Panc1 (cell line): ENCODE data around the gene PKP4. TPM values are rescaled to one million over a fixed set of nuclear protein-coding genes. Genes with fewer than 3 reads are reported as not detected.

Source experiments
- ATAC-seq: fragments of 200-7000 bp; cut with Tn5 transposase; 2 replicates; pipeline ENCODE4 v1.9.1; 2020; ENCODE audit warnings: mild to moderate bottlenecking, moderate library complexity
- BruUV-seq: library from RNA; stranded (reverse); fragments of 400-500 nt; replicated peaks from 2 replicates; lab custom pipeline; 2021; lab: Mats Ljungman, UMichigan
- CTCF ChIA-PET: fragments of 300-600 bp; sonication (Branson Sonifier 250); formaldehyde crosslinking; loops from one replicate; lab custom pipeline; 2022; ENCODE audit warnings: antibody characterized with exemption; lab: Charles Lee
- POLR2A ChIA-PET: fragments of 300-600 bp; sonication (Branson Sonifier 250); formaldehyde crosslinking; loops from one replicate; lab custom pipeline; 2022; ENCODE audit warnings: antibody characterized with exemption; lab: Charles Lee
- DNase-seq: peaks from one replicate; pipeline ENCODE4 v3.0.0-alpha.2; 2010; ENCODE audit warnings: low read depth, low spot score
- H3K27ac ChIP-seq: 2 replicates; pipeline ENCODE4 v1.5.1; 2011; ENCODE audit warnings: mild to moderate bottlenecking, low read length, inconsistent platforms
- H3K27me3 ChIP-seq: fragments of 200-500 bp; sonication (Bioruptor generic); 2 replicates; pipeline ENCODE4 v1.6.0; 2014; ENCODE audit warnings: low read length, inconsistent platforms; ENCODE audit not compliant: control insufficient read depth, insufficient read depth
- H3K36me3 ChIP-seq: fragments of 200-500 bp; sonication (Bioruptor generic); 2 replicates; pipeline ENCODE4 v1.5.1; 2014; ENCODE audit warnings: inconsistent platforms, mild to moderate bottlenecking, low read length, moderate library complexity; ENCODE audit not compliant: control insufficient read depth, insufficient read depth
- H3K4me1 ChIP-seq: 2 replicates; pipeline ENCODE4 v1.5.1; 2011; ENCODE audit warnings: inconsistent platforms, mild to moderate bottlenecking, low read length, moderate library complexity; ENCODE audit not compliant: control insufficient read depth, insufficient read depth
- H3K4me3 ChIP-seq, 2 experiments: 2 replicates each; pipeline ENCODE4 v1.5.1; 2011 to 2012; ENCODE audit warnings: low read depth in 2 of 2, low read length in 2 of 2, mild to moderate bottlenecking in 2 of 2, inconsistent platforms in 1 of 2, moderate library complexity in 1 of 2
- H3K9me3 ChIP-seq: fragments of 200-500 bp; sonication (Bioruptor generic); 2 replicates; pipeline ENCODE4 v1.5.1; 2014; ENCODE audit warnings: low read depth, mild to moderate bottlenecking, inconsistent platforms, low read length, moderate library complexity; ENCODE audit not compliant: control insufficient read depth, insufficient read depth
- POLR2AphosphoS5 ChIP-seq: IDR thresholded peaks from 2 replicates; pipeline ENCODE4 v1.6.1; 2012; ENCODE audit warnings: mild to moderate bottlenecking, low read depth, low read length, moderate library complexity
- SIN3A ChIP-seq: IDR thresholded peaks from 2 replicates; pipeline ENCODE4 v1.6.1; 2012; ENCODE audit warnings: low read depth, mild to moderate bottlenecking, low read length, moderate library complexity, borderline replicate concordance; ENCODE audit not compliant: insufficient read depth
- TCF7L2 ChIP-seq: IDR thresholded peaks from 2 replicates; pipeline ENCODE4 v1.6.1; 2011; ENCODE audit warnings: mild to moderate bottlenecking, low read depth, low read length, inconsistent platforms
- in situ Hi-C: cut with HindIII; loops from 2 replicates; pipeline ENCODE4 v1.10.0; 2016; ENCODE audit warnings: low sequenced_read_pairs, low pct_unique_long_range_greater_than_20kb
- intact Hi-C: fragments of 100-400 bp; cut with micrococcal nuclease; formaldehyde crosslinking; loops from one replicate; pipeline ENCODE4 v1.10.0; 2022; ENCODE audit not compliant: unreplicated experiment
- total RNA-seq: library from RNA; stranded (reverse); gene quantifications from one replicate; pipeline ENCODE4 v1.2.1, GENCODE V29; 2021; ENCODE audit not compliant: unreplicated experiment
- TF ChIP-seq, protein P1 (sequence below), 2 experiments: IDR thresholded peaks; 2 replicates each; pipeline ENCODE4 v1.6.1; 2011 to 2012; ENCODE audit warnings: low read depth in 2 of 2, control low read depth in 1 of 2, low read length in 1 of 2, mild to moderate bottlenecking in 1 of 2, moderate library complexity in 1 of 2; ENCODE audit not compliant: insufficient read depth in 1 of 2
- TF ChIP-seq, protein P2 (sequence below): fragments of 450-650 bp; IDR thresholded peaks from 2 replicates; pipeline ENCODE4 v1.5.1; 2017; ENCODE audit warnings: mild to moderate bottlenecking

The PKP4 gene
- total RNA-seq, 1 experiment from 2014 or later = 81.7 TPM

DNA sequence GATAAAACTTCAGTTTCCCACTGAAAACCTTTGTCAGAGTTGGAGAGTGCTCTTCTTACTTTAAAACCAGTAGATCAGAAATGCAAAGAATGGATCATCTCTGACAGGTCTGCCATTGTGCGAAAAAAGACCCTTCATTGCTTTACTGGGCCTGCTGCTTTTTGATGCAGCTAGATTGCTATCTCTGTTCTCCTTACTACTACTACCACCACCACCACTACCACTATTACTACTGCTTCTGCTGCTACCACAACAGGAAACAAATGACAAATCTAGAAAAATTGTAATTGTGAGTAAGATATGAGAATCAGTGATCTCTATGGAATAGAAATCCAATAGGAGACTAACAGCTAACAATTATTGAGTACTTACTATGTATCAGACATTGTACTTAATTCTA is 85.8 kb downstream of the PKP4 start:
- Histone ChIP-seq H3K36me3 (no peaks in the 10 kb centered on the region; the same call in 1 of the 2 replicates), H3K9me3 (no peaks in the 10 kb centered on the region), H3K27ac (no peak overlapping the region), H3K4me1 (peaks cover 16% of the 10 kb centered on the region; the same call in 1 of the 2 replicates), H3K27me3 (no peaks in the 10 kb centered on the region), H3K4me3 (no peak overlapping the region)
- intact Hi-C loops = no loop called here
- DNase-seq (no peak), ATAC-seq (no peak)
- ChIA-PET CTCF (no interaction called here), POLR2A (interaction anchor here (0.5 kb wide), 1 partner anchor 70 kb away, joined by 7 read pairs; no protein-coding TSS in a partner anchor)
- BruUV-seq = no TSS peak
- TF ChIP-seq, protein P1, sequence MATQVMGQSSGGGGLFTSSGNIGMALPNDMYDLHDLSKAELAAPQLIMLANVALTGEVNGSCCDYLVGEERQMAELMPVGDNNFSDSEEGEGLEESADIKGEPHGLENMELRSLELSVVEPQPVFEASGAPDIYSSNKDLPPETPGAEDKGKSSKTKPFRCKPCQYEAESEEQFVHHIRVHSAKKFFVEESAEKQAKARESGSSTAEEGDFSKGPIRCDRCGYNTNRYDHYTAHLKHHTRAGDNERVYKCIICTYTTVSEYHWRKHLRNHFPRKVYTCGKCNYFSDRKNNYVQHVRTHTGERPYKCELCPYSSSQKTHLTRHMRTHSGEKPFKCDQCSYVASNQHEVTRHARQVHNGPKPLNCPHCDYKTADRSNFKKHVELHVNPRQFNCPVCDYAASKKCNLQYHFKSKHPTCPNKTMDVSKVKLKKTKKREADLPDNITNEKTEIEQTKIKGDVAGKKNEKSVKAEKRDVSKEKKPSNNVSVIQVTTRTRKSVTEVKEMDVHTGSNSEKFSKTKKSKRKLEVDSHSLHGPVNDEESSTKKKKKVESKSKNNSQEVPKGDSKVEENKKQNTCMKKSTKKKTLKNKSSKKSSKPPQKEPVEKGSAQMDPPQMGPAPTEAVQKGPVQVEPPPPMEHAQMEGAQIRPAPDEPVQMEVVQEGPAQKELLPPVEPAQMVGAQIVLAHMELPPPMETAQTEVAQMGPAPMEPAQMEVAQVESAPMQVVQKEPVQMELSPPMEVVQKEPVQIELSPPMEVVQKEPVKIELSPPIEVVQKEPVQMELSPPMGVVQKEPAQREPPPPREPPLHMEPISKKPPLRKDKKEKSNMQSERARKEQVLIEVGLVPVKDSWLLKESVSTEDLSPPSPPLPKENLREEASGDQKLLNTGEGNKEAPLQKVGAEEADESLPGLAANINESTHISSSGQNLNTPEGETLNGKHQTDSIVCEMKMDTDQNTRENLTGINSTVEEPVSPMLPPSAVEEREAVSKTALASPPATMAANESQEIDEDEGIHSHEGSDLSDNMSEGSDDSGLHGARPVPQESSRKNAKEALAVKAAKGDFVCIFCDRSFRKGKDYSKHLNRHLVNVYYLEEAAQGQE (IDR thresholded peaks at IDR 0.05; ENCODE audit: insufficient read depth in 1 of 2, low read depth in 2 of 2, low read length in 1 of 2) = no peak
- TF ChIP-seq SIN3A (no peak), TCF7L2 (no peak), POLR2AphosphoS5 (no peak)
- in situ Hi-C loops = no loop called here

DNA sequence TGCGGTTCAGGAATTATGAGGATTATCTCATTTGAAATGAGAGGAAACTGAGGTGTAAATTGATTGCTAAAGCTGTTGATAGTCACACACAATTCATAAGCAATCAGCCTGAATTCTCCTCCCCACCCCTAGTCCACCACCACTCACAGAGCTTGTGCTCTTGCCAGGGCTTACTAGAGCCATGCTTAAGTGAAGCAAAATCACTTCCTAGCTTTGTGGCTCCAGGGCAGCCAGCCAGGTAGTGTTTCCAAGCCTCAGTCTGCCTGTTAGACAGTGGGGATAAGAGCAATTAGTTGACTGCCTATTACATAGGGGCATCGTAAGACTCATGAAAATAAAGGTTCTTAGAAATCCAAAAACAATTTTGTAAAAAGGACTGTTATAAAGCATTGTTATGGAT is 87.2 kb downstream of the PKP4 start:
- no peak overlapping the region for H3K4me3 ChIP-seq
- no peak overlapping the region for H3K27ac ChIP-seq
- H3K27me3 ChIP-seq = no peaks in the 10 kb centered on the region
- ATAC-seq (no peak), DNase-seq (no peak)
- in situ Hi-C loops (no loop called here), intact Hi-C loops (no loop called here)
- no TSS peak for BruUV-seq
- ChIA-PET POLR2A (no interaction called here), CTCF (no interaction called here)
- H3K9me3 ChIP-seq = no peaks in the 10 kb centered on the region
- H3K4me1 ChIP-seq = peaks cover 12% of the 10 kb centered on the region; the same call in 1 of the 2 replicates
- H3K36me3 ChIP-seq = no peaks in the 10 kb centered on the region; the same call in 1 of the 2 replicates
- TF ChIP-seq, protein P1 (IDR thresholded peaks at IDR 0.05; ENCODE audit: insufficient read depth in 1 of 2, low read depth in 2 of 2, low read length in 1 of 2) = no peak
- no peak for TF ChIP-seq TCF7L2
- TF ChIP-seq, protein P2, sequence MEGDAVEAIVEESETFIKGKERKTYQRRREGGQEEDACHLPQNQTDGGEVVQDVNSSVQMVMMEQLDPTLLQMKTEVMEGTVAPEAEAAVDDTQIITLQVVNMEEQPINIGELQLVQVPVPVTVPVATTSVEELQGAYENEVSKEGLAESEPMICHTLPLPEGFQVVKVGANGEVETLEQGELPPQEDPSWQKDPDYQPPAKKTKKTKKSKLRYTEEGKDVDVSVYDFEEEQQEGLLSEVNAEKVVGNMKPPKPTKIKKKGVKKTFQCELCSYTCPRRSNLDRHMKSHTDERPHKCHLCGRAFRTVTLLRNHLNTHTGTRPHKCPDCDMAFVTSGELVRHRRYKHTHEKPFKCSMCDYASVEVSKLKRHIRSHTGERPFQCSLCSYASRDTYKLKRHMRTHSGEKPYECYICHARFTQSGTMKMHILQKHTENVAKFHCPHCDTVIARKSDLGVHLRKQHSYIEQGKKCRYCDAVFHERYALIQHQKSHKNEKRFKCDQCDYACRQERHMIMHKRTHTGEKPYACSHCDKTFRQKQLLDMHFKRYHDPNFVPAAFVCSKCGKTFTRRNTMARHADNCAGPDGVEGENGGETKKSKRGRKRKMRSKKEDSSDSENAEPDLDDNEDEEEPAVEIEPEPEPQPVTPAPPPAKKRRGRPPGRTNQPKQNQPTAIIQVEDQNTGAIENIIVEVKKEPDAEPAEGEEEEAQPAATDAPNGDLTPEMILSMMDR = no peak
- no peak for TF ChIP-seq SIN3A
- no peak for TF ChIP-seq POLR2AphosphoS5
